Psoas muscle (tissue), 8 donors: ENCODE data around the gene HLA-DMB. TPM values are rescaled to one million over a fixed set of nuclear protein-coding genes. Genes with fewer than 3 reads are reported as not detected.

Source experiments
- ATAC-seq, 4 donors: fragments of 200-7000 bp; cut with Tn5 transposase; one replicate each; pipeline ENCODE4 v1.9.1; 2020; ENCODE audit warnings: moderate library complexity in 3 of 4, mild to moderate bottlenecking in 2 of 4
- DNase-seq, 2 donors: peaks; one replicate each; pipeline ENCODE4 v3.0.0-alpha.2; 2020
- H3K27ac ChIP-seq: fragments of 200-600 bp; one replicate; pipeline ENCODE4 v1.8.0; 2022
- H3K27me3 ChIP-seq, 3 donors: fragments of 200-600 bp in 1 of 3; one replicate each; pipeline versions ENCODE4 v1.6.1 to v1.8.0; 2013 to 2022; ENCODE audit warnings: low read length in 2 of 3, mild to moderate bottlenecking in 2 of 3, moderate library complexity in 1 of 3; ENCODE audit not compliant: insufficient read depth in 3 of 3
- H3K36me3 ChIP-seq, 2 donors: fragments of 200-600 bp in 1 of 2; one replicate each; pipeline versions ENCODE4 v1.6.1 to v1.8.0; 2013 to 2022; ENCODE audit warnings: low read depth in 1 of 2, mild to moderate bottlenecking in 1 of 2, moderate library complexity in 1 of 2; ENCODE audit not compliant: insufficient read depth in 1 of 2
- H3K4me1 ChIP-seq: fragments of 200-600 bp; one replicate; pipeline ENCODE4 v1.8.0; 2022
- H3K4me3 ChIP-seq: fragments of 200-600 bp; one replicate; pipeline ENCODE4 v1.8.0; 2022; ENCODE audit warnings: mild to moderate bottlenecking
- H3K9me3 ChIP-seq: fragments of 200-600 bp; one replicate; pipeline ENCODE4 v1.8.0; 2022
- WGBS, 3 donors: extraction: QIAGEN DNeasy Blood & Tissue Kit; methylation state at CpG; one replicate each; pipeline versions ENCODE4 v1.1.6 to v1.1.7; 2013; 5-methylcytosine and 5-hydroxymethylcytosine counted together
- intact Hi-C, 2 donors: fragments of 100-400 bp; cut with DNase I; formaldehyde crosslinking; loops; one replicate each; pipeline versions ENCODE4 v1.11.0 to v1.14.2; 2022
- polyA plus RNA-seq, 3 donors: library from polyadenylated mRNA; stranded (reverse); fragments of 200-250 nt; gene quantifications; one replicate each; pipeline ENCODE4 v1.2.3, GENCODE V29; 2013
- total RNA-seq, 4 donors: library from RNA; stranded (reverse); fragmentation: NEBNext Ultra II Directional in 2 of 4; extraction: Animal tissue kit (Norgen Biotek cat#: 25700) in 2 of 4; gene quantifications; one replicate each; pipeline versions ENCODE4 v1.2.1 to v1.2.4, GENCODE V29; 2021 to 2023
- TF ChIP-seq, protein P1 (sequence below): fragments of 200-600 bp; IDR thresholded peaks from one replicate; pipeline ENCODE4 v1.8.0; 2022; ENCODE audit warnings: antibody characterized with exemption
- donor health status: healthy with polysubstance abuse.
- donor health status: DM: no; HTN: no; CAD: no; lungs with moderate emphysema.
- donor health status: Bipolar disorder and iron deficiency.
- donor health status: healthy.
- donor health status: DM: yes; HTN: yes; CAD: no.
- donor health status: DM: no; HTN: no; CAD: no.
- donor health status: DM: no; HTN: no; CAD: no.
- donor health status: DM: yes; HTN: yes; CAD: no.

HLA-DMB gene
- total and polyA plus RNA-seq, 7 donors, result 1.4 to 7.6 (median 2.9) TPM

DNA sequence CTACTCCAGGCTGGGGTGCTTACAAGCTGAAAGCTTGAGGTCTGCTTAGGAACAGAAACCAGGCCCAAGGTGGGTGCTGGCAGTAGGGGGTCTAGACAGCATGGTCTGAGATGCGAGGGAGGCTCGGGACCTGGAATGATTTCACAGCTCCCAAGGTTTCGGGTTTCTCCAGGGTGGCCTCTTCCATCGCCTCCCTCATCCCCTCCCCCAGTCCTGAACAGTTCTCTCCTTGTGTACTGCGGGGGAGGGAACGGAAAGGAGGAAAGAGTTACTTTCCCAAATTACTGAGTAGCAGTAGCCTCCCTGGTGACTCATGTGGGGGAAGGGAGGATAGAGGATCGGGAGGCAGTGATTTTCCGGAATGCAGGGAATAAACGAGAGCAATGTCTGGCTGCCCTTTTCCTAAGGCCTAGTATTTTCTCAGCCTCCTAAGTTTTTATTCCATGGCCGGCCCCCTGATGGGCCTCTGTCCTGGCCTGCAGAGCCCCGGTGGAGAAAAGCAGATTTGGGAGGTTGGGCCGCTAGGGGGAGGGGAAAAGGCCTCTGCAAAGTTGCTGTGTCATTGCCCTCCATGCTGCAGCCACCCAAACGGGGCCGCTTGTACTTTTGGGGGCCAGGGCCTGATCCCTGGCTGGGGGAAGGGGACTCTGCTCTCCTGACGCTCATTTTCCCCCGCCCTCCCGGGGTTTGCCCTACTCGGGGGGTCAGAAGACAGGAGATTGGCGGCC lies 29.0 kb upstream of the HLA-DMB start:
- 0% methylated on average over 18 to 19 of the region's 19 CpGs for WGBS, 3 donors
- intact Hi-C loops, result loop anchor here (5.0 to 10.0 kb wide), 3 partner anchors 38 to 1155 kb away; partner anchors contain the start of genes HSD17B8 (in 1 of the 2), HSPA1A (in 1 of the 2), HSPA1L (in 1 of the 2) and RXRB (in 1 of the 2)
- H3K27ac ChIP-seq, result peak overlapping the region; percentile 100
- H3K4me1 ChIP-seq, result peaks cover 21% of the 10 kb centered on the region
- peak; percentile 78 to 88 for DNase-seq
- ATAC-seq, result peak; percentile 37 to 46 (median 46)
- peak overlapping the region; percentile 79 for H3K4me3 ChIP-seq
- H3K27me3 ChIP-seq, result no peaks in the 10 kb centered on the region
- H3K9me3 ChIP-seq, result no peaks in the 10 kb centered on the region
- H3K36me3 ChIP-seq, result peaks cover 9 to 27% of the 10 kb centered on the region in 2 donors
- TF ChIP-seq, protein P1, sequence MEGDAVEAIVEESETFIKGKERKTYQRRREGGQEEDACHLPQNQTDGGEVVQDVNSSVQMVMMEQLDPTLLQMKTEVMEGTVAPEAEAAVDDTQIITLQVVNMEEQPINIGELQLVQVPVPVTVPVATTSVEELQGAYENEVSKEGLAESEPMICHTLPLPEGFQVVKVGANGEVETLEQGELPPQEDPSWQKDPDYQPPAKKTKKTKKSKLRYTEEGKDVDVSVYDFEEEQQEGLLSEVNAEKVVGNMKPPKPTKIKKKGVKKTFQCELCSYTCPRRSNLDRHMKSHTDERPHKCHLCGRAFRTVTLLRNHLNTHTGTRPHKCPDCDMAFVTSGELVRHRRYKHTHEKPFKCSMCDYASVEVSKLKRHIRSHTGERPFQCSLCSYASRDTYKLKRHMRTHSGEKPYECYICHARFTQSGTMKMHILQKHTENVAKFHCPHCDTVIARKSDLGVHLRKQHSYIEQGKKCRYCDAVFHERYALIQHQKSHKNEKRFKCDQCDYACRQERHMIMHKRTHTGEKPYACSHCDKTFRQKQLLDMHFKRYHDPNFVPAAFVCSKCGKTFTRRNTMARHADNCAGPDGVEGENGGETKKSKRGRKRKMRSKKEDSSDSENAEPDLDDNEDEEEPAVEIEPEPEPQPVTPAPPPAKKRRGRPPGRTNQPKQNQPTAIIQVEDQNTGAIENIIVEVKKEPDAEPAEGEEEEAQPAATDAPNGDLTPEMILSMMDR, result peak; percentile 38

DNA sequence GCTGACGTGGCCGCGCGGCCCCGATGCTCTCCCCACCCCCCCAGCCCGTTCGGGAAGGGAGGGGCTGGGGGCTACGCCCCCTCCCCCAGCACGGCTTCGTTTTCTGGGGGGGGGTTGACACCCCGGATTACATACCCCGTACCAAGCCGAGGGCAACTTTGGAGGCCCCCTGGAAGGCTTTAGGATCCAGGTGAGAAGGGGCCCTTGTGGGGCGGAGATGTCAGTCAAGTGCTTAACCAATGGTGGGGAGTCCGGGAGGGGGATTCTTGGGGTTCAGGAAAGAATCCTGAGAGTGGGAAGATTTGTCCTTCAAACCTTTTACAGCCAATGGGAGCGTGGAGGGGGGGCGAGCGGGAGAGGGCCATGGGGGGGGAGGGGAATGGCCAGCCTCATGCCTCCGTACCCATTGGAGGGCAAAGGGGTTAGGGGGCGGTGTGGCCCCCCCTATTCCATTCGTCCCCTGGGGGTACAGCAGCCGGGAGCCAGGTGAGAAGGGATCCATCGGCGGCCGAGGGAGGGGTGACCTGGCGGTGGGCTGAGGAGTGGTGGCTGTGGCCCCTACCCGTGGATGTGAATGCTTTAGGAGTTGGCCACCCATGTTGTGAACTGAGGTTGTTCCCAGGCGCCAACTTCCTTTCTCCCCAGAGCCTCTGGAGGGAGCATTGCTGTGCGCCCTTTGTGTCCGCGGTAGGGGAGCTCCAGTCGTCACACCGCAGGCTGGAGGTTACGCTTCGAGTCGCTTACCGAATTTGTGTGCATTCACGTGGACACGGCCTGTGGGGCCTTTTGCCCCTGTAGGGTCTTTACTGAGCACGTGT lies 28.2 kb upstream of the HLA-DMB start:
- Histone ChIP-seq H3K9me3 (no peaks in the 10 kb centered on the region), H3K4me3 (peak overlapping the region; percentile 79), H3K27ac (peak overlapping the region; percentile 100), H3K4me1 (peaks cover 21% of the 10 kb centered on the region), H3K27me3 (no peaks in the 10 kb centered on the region), H3K36me3 (peaks cover 8 to 20% of the 10 kb centered on the region in 2 donors)
- ATAC-seq (peak; percentile 21 to 50 (median 49)), DNase-seq (peak; percentile 72 to 88)
- 0 to 1% (median 0%) methylated on average over 35 to 40 of the region's 40 CpGs for WGBS, 3 donors
- intact Hi-C loops, result loop anchor here in 1 of 2 donors (5.0 kb wide), 1 partner anchor 37 kb away; no protein-coding TSS in a partner anchor
- TF ChIP-seq, protein P1, result no peak

DNA sequence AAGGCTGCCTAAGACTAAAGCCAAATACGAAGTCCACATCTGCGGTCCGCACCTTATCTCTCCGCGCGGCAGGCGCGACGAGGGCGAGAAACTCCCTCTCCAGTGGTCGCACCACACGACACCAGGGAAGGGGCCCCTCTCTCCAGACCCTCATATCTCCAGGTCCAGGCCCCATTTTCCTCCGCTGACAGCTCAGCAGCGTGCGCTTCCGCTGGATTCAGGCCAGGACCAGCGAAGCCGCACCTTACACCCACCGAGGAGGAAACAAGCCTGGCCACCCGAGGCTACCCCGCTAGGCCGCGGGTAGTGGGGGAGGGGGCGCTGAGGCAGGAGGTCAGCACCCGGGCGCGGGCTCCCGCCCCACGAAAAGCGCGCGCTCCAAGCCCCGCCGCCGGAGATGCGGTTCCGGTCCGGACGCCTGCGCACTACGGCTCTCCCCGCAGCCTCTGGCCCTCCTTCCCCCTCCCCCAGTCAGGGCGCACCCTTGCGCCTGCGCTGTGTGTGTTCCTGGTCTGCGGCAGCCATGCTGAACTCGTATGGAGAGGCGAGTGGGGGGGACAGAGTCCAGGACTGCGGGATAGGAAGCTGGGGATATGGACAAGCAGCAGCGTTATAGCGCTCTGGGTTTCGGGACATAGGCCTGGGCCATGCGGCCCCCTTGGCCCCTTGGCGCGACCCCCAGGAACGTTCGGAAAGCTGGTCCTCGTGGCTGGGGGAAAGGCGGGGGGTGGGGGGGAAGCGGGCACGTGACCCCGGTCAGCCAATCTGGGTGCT lies 27.5 kb upstream of the HLA-DMB start, which contains the start of gene BRD2:
TSS of gene BRD2 (plus strand) at position 502 of the 774 bp plus-strand sequence. CDS start 4,305 bp downstream, outside the sequence.
- peaks cover 21% of the 10 kb centered on the region for H3K4me1 ChIP-seq
- H3K9me3 ChIP-seq, result no peaks in the 10 kb centered on the region
- H3K36me3 ChIP-seq, result peaks cover 5 to 12% of the 10 kb centered on the region in 2 donors
- no peaks in the 10 kb centered on the region for H3K27me3 ChIP-seq
- 0 to 1% (median 0%) methylated on average over 48 to 62 of the region's 62 CpGs for WGBS, 3 donors
- ATAC-seq (peak; percentile 67 to 71 (median 70)), DNase-seq (peak; percentile 97 to 99)
- H3K27ac ChIP-seq, result peak within 1 kb of the TSS; percentile 100
- peak within 1 kb of the TSS; percentile 79 for H3K4me3 ChIP-seq
- intact Hi-C loops, result loop anchor here in 1 of 2 donors (5.0 kb wide), 1 partner anchor 36 kb away; no protein-coding TSS in a partner anchor
- TF ChIP-seq, protein P1, result no peak
